22Rv1 (cell line): ENCODE data around the gene TIAL1.

ENCODE experiments used
- H3K27ac ChIP-seq: fragments of 450-650 bp; 2 replicates; pipeline ENCODE4 v1.5.1; 2017
- ZFX ChIP-seq: fragments of 450-650 bp; IDR thresholded peaks from 2 replicates; pipeline ENCODE4 v1.6.1; 2017; ENCODE audit warnings: antibody characterized with exemption, borderline replicate concordance
- TF ChIP-seq, protein P1 (sequence below): fragments of 450-650 bp; IDR thresholded peaks from 2 replicates; pipeline ENCODE4 v1.5.1; 2017; ENCODE audit warnings: mild to moderate bottlenecking

The TIAL1 gene, protein sequence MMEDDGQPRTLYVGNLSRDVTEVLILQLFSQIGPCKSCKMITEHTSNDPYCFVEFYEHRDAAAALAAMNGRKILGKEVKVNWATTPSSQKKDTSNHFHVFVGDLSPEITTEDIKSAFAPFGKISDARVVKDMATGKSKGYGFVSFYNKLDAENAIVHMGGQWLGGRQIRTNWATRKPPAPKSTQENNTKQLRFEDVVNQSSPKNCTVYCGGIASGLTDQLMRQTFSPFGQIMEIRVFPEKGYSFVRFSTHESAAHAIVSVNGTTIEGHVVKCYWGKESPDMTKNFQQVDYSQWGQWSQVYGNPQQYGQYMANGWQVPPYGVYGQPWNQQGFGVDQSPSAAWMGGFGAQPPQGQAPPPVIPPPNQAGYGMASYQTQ

DNA sequence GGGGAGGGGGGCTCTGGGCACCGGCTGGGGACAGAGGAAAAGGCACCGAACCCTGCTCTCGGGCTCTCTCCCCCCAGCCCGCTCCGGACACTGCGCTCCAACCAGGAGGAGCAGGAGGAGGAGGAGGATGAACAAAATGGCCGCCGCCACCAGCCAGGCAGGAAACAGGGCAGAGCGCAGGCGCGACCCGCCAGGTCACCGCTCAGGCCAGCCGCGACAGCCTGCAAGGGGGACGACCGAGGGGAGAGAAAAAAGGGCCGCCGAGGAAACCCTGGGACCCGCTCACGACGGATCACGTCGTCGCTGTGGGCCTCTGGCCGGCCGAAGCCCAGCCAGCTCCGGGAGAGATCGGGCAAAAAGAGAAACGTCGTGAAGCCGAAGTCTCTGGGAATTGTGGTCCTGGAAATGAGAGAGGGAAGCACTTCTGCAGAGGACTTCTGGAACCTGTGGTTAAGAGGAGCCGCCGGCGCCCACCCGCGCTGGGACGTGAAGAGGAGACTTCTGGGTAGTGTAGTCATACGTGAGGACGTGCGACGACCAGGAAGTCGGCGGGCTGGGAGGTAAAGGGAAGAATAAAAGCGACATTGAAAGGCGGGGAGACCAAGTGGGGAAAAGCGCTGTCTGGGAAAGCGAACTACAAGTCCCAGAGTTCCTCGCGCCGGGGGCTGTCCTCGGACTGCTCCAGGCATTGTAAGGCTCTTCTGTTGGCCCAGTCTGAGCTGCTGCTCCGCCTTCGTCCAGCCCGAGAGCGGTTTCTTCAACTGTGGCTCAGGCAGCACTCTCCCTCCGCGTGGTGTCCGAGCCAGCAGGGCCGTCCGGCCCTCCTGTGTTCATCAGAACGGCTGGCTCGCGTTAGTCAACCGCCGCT lies at the start of gene TIAL1:
TSS of gene TIAL1 (minus strand) at position 428 of the 868 bp plus-strand sequence. CDS start 499 bp downstream, outside the sequence.
- H3K27ac ChIP-seq = peak within 1 kb of the TSS; percentile 98
- TF ChIP-seq ZFX = no peak
- TF ChIP-seq, protein P1, sequence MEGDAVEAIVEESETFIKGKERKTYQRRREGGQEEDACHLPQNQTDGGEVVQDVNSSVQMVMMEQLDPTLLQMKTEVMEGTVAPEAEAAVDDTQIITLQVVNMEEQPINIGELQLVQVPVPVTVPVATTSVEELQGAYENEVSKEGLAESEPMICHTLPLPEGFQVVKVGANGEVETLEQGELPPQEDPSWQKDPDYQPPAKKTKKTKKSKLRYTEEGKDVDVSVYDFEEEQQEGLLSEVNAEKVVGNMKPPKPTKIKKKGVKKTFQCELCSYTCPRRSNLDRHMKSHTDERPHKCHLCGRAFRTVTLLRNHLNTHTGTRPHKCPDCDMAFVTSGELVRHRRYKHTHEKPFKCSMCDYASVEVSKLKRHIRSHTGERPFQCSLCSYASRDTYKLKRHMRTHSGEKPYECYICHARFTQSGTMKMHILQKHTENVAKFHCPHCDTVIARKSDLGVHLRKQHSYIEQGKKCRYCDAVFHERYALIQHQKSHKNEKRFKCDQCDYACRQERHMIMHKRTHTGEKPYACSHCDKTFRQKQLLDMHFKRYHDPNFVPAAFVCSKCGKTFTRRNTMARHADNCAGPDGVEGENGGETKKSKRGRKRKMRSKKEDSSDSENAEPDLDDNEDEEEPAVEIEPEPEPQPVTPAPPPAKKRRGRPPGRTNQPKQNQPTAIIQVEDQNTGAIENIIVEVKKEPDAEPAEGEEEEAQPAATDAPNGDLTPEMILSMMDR = no peak

DNA sequence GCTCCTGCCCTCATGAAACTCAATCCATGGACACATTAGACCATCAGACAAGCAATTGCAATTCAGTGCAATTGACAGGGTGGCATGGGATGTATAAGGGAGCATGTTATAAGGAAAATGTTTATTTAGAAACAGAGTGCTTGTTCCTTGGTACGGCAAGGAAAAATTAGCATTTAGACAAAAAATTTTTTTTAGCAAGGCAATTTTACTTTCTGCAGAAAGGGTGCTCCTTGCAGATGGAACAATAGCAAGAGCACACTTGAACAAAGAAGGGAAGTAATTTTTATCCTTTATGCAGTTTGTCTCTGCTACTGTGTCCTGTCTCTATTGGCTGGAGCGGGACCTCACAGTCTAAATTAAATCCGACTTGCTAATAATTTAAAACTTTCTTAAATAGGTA lies 48.2 kb upstream of the TIAL1 start:
- H3K27ac ChIP-seq = no peak overlapping the region
- no peak for TF ChIP-seq ZFX
- TF ChIP-seq, protein P1 = no peak

DNA sequence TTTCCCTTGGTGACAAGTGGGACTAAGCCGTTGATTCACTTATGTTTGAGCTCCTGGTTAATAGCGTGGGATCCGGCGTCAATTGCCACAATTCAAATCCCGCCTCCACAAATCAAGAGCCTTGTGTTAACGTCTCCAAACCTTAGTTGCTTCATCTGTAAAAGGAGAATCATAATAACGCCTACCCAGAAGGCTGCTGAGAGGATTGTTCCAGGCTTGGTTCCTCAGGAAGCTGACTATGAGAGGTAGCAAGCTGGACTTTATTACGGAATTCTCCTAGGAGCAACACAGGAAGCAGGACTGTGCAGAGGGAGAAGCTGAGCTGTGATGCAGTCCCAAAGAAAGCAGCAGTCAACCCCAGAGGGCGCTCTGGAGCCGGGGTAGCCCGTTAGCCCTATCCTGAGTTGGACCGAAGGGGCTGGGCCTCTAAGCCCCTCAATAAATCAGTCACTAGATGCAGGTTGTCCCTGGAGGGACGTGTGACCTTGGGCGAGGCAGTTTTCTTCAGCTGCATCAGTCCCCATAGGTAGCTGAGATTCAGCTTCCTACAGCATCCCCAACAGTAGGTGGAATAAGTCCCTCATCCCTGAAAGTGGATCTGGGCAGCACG lies 47.5 kb upstream of the TIAL1 start:
- TF ChIP-seq, protein P1 = peak; percentile 40; the same call in 1 of the 2 replicates
- no peak for TF ChIP-seq ZFX
- no peak overlapping the region for H3K27ac ChIP-seq

DNA sequence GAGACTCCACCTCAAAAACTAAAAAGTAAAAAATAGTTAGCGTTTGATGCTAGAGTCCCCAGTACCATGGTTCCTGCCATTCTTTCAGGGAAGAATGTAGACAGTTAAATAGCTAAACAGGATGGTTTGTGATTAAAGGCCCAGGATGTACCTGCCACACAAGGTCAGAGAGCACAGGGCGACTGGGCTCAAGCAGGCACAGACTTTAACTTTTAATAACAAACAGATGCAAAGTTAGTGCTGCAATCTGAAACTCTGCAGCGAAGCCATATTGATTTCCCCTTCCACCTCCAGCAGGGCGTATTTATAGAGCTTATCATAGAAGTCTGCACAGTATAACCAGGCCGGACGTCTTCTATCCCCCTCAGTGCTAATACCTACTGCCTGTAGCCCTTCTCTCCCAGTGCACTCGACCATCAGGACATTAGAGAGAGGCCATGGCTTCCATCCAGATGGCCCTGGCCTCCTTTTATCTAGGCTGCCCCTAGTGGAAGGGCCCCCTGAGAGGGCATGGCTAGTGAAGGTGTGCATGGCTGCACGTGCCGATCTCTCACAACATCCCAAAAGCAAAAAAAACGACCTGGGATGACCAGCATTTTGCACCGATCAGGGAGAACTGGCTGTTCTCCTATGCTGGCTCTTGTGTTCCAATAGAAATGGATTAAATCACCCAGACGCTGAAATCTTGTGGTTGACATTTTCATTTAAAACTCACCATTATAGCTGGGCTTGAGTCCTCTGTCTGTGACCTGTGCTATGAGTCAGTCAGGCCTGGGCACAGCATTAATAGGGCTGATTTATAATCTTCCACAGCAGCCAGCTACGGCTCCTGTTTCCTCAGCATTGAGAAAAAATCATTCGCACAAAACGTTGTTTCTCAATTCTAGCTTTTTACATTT lies 46.8 kb upstream of the TIAL1 start:
- TF ChIP-seq, protein P1 = no peak
- TF ChIP-seq ZFX = no peak
- no peak overlapping the region for H3K27ac ChIP-seq

DNA sequence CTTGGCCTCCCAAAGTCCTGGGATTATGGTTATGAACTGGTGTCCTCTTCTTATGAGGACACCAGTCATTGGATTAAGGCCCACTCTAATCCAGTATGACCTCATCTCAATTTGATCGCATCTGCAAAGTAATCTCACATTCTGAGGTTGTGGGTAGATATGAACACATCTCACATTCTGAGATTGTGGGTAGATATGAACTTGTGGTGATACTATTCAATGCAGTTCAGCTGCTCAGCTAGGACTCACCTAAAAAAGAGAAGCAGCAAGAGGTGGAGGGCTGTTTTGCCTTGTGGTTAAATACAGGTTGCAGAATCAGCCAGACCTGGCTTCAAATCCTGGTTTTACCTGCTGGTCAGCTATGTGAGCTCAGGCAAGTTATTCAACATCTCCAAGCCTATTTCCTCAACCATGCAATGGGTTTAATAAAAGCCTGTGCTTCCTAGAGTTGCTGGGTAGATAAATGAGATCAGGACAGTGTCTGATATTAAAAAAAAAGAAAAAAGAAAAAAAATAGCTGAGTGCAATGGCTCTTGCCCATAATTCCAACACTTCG lies 45.9 kb upstream of the TIAL1 start:
- no peak overlapping the region for H3K27ac ChIP-seq
- TF ChIP-seq ZFX = no peak
- TF ChIP-seq, protein P1 = no peak

DNA sequence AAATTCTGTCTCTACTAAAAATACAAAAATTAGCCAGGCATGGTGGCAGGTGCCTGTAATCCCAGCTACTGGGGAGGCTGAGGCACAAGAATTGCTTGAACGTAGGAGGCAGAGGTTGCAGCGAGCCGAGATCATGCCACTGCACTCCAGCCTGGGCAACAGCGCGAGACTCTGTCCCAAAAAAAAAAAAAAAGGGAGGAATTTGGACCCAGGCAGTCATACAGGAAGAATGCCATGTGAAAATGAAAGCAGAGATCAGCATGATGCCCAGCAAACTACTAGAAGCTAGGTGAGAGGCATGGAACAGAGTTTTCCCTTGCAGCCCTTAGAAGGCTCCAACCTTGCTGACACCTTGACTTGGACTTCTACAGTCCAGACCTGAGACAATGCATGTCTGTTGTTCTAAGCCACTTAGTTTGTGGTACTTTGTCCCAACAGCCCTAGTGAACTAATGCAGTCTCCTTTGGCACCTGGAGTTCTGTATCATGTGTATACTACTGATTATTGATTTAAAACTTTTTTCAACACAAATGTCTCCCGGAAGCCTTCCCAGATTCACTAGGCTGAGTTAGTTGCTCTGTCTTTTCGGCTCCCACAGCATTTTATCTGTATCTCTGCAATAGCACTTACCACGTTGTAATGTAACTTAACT lies 44.2 kb upstream of the TIAL1 start:
- no peak for TF ChIP-seq ZFX
- TF ChIP-seq, protein P1 = no peak
- no peak overlapping the region for H3K27ac ChIP-seq
